GM12865 (cell line): ENCODE data around the gene RGPD6.
"Not testable (repeated sequence)": the region's sequence is repeated elsewhere in the genome, so short reads cannot be mapped to it uniquely, and the experiment has no call there.

Source experiments
- DNase-seq: peaks from one replicate; pipeline ENCODE4 v3.0.0; 2010; ENCODE audit warnings: low read depth
- H3K4me3 ChIP-seq: 2 replicates; pipeline ENCODE4 v1.5.1; 2011; ENCODE audit warnings: mild to moderate bottlenecking, low read depth, low read length, control low read depth

Gene RGPD6

GRCh38 chr2:110576763-110577416, at the start of gene RGPD6:
Gene RGPD6 (minus strand): TSS chr2:110577222. CDS start chr2:110577024, 198 bp downstream.
- H3K4me3 ChIP-seq, DNase-seq: not testable (repeated sequence)

GRCh38 chr2:110619326-110619939, 42.4 kb upstream of the RGPD6 start:
- DNase-seq, H3K4me3 ChIP-seq: not testable (repeated sequence)

- not testable (repeated sequence) for DNase-seq, H3K4me3 ChIP-seq
Measured at GRCh38 chr2:110613927-110614326, 36.9 kb upstream of the RGPD6 start.

GRCh38 chr2:110610613-110611250, 33.7 kb upstream of the RGPD6 start:
- not testable (repeated sequence) for DNase-seq, H3K4me3 ChIP-seq

- H3K4me3 ChIP-seq = not testable (repeated sequence)
Measured at GRCh38 chr2:110609843-110610612, 33.0 kb upstream of the RGPD6 start.

GRCh38 chr2:110608788-110609502, 31.9 kb upstream of the RGPD6 start:
- not testable (repeated sequence) for H3K4me3 ChIP-seq, DNase-seq

More at GRCh38 chr2:110609843-110610612, 33.0 kb upstream of the RGPD6 start:
- not testable (repeated sequence) for DNase-seq

- not testable (repeated sequence) for H3K4me3 ChIP-seq, DNase-seq
Measured at GRCh38 chr2:110605057-110605456, 28.0 kb upstream of the RGPD6 start.

GRCh38 chr2:110603917-110604591, 27.0 kb upstream of the RGPD6 start:
- not testable (repeated sequence) for DNase-seq, H3K4me3 ChIP-seq

GRCh38 chr2:110602139-110602538, 25.1 kb upstream of the RGPD6 start:
- not testable (repeated sequence) for DNase-seq, H3K4me3 ChIP-seq

GRCh38 chr2:110591973-110592372, 15.0 kb upstream of the RGPD6 start:
- not testable (repeated sequence) for DNase-seq, H3K4me3 ChIP-seq

- DNase-seq = not testable (repeated sequence)
Measured at GRCh38 chr2:110589677-110590330, 12.8 kb upstream of the RGPD6 start.

GRCh38 chr2:110588520-110588919, 11.5 kb upstream of the RGPD6 start:
- not testable (repeated sequence) for H3K4me3 ChIP-seq, DNase-seq

More at GRCh38 chr2:110589677-110590330, 12.8 kb upstream of the RGPD6 start:
- H3K4me3 ChIP-seq = not testable (repeated sequence)

GRCh38 chr2:110579216-110579965, 2.4 kb upstream of the RGPD6 start:
- not testable (repeated sequence) for H3K4me3 ChIP-seq, DNase-seq

- not testable (repeated sequence) for H3K4me3 ChIP-seq, DNase-seq
Measured at GRCh38 chr2:110578429-110578828, 1.4 kb upstream of the RGPD6 start.

- H3K4me3 ChIP-seq, DNase-seq: not testable (repeated sequence)
Measured at GRCh38 chr2:110499755-110500377, 77.2 kb downstream of the RGPD6 start.

GRCh38 chr2:110496027-110496426, 81.0 kb downstream of the RGPD6 start:
- not testable (repeated sequence) for DNase-seq, H3K4me3 ChIP-seq

GRCh38 chr2:110494488-110494887, 82.5 kb downstream of the RGPD6 start:
- not testable (repeated sequence) for DNase-seq, H3K4me3 ChIP-seq
